GM12878 (cell line): ENCODE results near the gene DST.

Experiments used
- BCL3 ChIP-seq: IDR thresholded peaks from 2 replicates; pipeline ENCODE4 v1.6.1; 2011; ENCODE audit warnings: borderline replicate concordance, low read depth, mild to moderate bottlenecking, moderate library complexity, low read length; ENCODE audit not compliant: insufficient read depth, poor library complexity, severe bottlenecking
- GABPA ChIP-seq: IDR thresholded peaks from 2 replicates; pipeline ENCODE4 v1.6.1; 2014; ENCODE audit warnings: antibody characterized with exemption, low read depth, mild to moderate bottlenecking, inconsistent platforms
- MEF2A ChIP-seq: IDR thresholded peaks from 2 replicates; pipeline ENCODE4 v1.6.1; 2011; ENCODE audit warnings: low read depth, mild to moderate bottlenecking, low read length, moderate library complexity; ENCODE audit not compliant: insufficient read depth
- PRDM15 ChIP-seq: fragments of 450-650 bp; formaldehyde crosslinking; IDR thresholded peaks from 2 replicates; pipeline ENCODE4 v1.4.0; 2020; ENCODE audit warnings: mild to moderate bottlenecking, moderate library complexity

GRCh38 chr6:56527934-56528333, 114.8 kb downstream of the DST start:
- TF ChIP-seq GABPA: no peak
- no peak for TF ChIP-seq PRDM15
- no peak for TF ChIP-seq MEF2A
- TF ChIP-seq BCL3: no peak
